GM12872 (cell line): ENCODE data around the gene LFNG.

Experiments
- TF ChIP-seq, protein P1 (sequence below): IDR thresholded peaks from 3 replicates; pipeline ENCODE4 v1.5.1; 2011; ENCODE audit warnings: low read depth, mild to moderate bottlenecking, low read length, moderate library complexity; ENCODE audit not compliant: insufficient read depth

Gene LFNG

DNA sequence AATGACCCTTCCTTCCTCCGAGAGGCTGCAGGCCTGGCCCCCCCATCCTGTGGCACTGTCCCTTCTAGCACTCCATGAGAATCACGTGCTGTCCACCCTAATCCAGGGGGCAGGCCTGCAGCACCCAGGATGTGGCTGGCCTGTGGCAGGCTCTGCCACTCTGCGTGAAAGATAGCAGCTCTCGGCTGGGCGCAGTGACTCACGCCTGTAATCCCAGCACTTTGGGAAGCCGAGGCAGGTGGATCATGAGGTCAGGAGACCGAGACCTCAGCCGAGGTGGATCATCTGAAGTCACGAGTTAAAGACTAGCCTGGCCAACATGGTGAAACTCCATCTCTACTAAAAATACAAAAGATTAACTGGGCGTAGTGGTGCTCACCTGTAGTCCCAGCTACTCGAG lies 18.9 kb upstream of the LFNG start:
- TF ChIP-seq, protein P1, sequence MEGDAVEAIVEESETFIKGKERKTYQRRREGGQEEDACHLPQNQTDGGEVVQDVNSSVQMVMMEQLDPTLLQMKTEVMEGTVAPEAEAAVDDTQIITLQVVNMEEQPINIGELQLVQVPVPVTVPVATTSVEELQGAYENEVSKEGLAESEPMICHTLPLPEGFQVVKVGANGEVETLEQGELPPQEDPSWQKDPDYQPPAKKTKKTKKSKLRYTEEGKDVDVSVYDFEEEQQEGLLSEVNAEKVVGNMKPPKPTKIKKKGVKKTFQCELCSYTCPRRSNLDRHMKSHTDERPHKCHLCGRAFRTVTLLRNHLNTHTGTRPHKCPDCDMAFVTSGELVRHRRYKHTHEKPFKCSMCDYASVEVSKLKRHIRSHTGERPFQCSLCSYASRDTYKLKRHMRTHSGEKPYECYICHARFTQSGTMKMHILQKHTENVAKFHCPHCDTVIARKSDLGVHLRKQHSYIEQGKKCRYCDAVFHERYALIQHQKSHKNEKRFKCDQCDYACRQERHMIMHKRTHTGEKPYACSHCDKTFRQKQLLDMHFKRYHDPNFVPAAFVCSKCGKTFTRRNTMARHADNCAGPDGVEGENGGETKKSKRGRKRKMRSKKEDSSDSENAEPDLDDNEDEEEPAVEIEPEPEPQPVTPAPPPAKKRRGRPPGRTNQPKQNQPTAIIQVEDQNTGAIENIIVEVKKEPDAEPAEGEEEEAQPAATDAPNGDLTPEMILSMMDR, result no peak

- TF ChIP-seq, protein P1, result no peak
Measured at GRCh38 chr7:2501947-2502646, 17.5 kb upstream of the LFNG start.

GRCh38 chr7:2502647-2502966 lies 17.0 kb upstream of the LFNG start:
- TF ChIP-seq, protein P1, result no peak

DNA sequence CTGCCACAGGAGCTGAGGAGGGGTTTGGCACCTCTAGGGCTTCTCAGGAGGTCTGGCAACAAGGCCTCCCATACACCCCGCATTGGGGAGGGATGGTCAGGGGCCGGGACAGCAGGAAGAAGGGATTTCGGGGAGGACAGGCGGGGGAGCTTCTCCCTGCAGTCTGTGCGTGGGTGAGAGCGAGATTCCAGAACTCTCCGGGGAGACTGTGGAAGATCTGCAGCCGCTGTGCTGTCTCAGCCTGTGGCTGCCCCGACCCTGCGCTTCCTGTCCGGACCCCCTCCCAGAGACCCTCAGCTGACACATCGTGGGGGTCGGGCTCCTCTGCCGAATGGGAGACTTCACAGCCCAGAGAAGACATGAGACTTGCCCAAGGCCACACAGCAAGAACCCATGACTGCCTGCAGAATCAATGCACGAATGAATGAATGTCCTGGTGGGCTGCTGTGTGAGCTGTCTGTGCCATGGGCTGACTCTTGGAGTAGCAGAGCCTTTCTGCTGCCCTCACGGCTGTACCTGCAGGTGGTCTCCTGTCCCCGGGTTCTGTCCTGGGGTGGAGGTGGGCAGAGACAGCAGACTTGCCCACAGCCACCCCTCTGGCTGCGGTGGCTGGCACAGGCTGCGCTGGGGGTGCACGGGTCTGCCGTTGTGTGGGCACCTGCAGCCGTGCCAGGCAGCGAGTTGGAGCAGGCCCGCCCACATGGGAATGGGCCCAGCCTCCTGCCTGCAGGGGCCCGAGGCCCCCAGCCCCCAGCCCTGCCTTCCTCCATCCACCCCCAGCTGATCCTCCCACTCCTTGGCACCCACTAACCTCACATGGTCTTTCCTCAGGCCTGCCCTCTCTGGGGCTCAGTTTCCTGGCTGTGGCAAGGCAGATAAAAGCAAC lies 16.3 kb upstream of the LFNG start:
- TF ChIP-seq, protein P1, result no peak

GRCh38 chr7:2504128-2504888 lies 15.3 kb upstream of the LFNG start:
- TF ChIP-seq, protein P1, result no peak

DNA sequence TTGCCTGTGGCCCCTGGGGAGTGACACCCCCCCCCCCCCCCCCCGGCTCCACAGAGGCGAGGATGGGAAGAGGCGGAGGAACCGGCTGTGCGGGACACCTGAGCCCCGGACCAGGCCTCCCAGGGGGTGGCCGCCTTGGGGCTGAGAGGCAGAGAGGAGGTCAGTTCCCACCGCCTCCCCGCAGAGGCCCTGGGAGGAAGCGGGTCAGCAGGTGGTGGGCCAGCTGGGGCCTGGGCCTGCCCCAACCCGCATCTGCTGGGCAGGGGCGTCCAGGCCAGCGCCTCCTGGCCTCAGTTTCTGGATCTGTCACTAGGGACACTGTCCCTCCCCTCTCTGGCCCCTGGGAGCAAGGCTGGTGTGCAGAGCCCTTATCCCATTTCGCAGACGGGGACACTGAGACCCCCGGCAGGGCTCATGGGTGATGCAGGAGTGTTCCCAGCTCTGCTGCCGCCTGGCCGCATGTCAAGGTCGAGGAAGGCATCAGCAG lies 14.6 kb upstream of the LFNG start:
- TF ChIP-seq, protein P1, result no peak

GRCh38 chr7:2505401-2505800 lies 14.2 kb upstream of the LFNG start:
- TF ChIP-seq, protein P1, result no peak
